Esophagus muscularis mucosa (tissue), 4 donors: Measurements from ENCODE around the gene SLC35E2B. TPM values are rescaled to one million over a fixed set of nuclear protein-coding genes. Genes with fewer than 3 reads are reported as not detected.
"Not testable (repeated sequence)": the region's sequence is repeated elsewhere in the genome, so short reads cannot be mapped to it uniquely, and the experiment has no call there.

Experiments
- DNase-seq: peaks from one replicate; pipeline ENCODE4 v3.0.0-alpha.2; 2017; ENCODE audit errors: extremely low spot score
- H3K27ac ChIP-seq, 4 donors: fragments of 200-600 bp; sonication (generic); replicated peaks in 1 of 4; 1 replicate in 3 of 4; 2 replicates in 1 of 4; pipeline ENCODE4 v1.5.1; 2016 to 2019; ENCODE audit warnings: mild to moderate bottlenecking in 1 of 4
- H3K27me3 ChIP-seq, 4 donors: fragments of 200-600 bp; sonication (generic); one replicate each; pipeline versions ENCODE4 v1.5.1 to v1.6.0; 2016 to 2019
- H3K36me3 ChIP-seq, 4 donors: fragments of 200-600 bp; sonication (generic); one replicate each; pipeline ENCODE4 v1.5.1; 2016 to 2019
- H3K4me1 ChIP-seq, 4 donors: fragments of 200-600 bp; sonication (generic); one replicate each; pipeline ENCODE4 v1.5.1; 2016 to 2019
- H3K4me3 ChIP-seq, 4 donors: fragments of 200-600 bp; sonication (generic); 1 replicate in 2 of 4; 2 replicates in 2 of 4; pipeline ENCODE4 v1.5.1; 2016 to 2019; ENCODE audit warnings: mild to moderate bottlenecking in 4 of 4, moderate library complexity in 1 of 4
- H3K9me3 ChIP-seq, 4 donors: fragments of 200-600 bp; sonication (generic); 1 replicate in 3 of 4; 2 replicates in 1 of 4; pipeline ENCODE4 v1.5.1; 2016 to 2019
- CTCF ChIP-seq, 3 experiments: fragments of 200-600 bp in 2 of 3; fragments of 450-650 bp in 1 of 3; sonication (generic) in 2 of 3; IDR thresholded peaks; one replicate each; pipeline ENCODE4 v1.5.1; 2017 to 2019; ENCODE audit warnings: antibody characterized with exemption in 3 of 3, mild to moderate bottlenecking in 2 of 3, moderate library complexity in 1 of 3
- EP300 ChIP-seq: sonication (generic); formaldehyde crosslinking; IDR thresholded peaks from one replicate; pipeline ENCODE4 v1.6.1; 2017; ENCODE audit warnings: antibody characterized with exemption
- POLR2A ChIP-seq: fragments of 450-650 bp; IDR thresholded peaks from one replicate; pipeline ENCODE4 v1.6.1; 2017; ENCODE audit warnings: antibody characterized with exemption, moderate library complexity, mild to moderate bottlenecking, low read depth
- POLR2AphosphoS5 ChIP-seq, 2 donors: sonication (generic); formaldehyde crosslinking; IDR thresholded peaks; one replicate each; pipeline ENCODE4 v1.6.1; 2017; ENCODE audit warnings: antibody characterized with exemption in 2 of 2
- WGBS: methylation state at CpG from one replicate; pipeline ENCODE4 v1.1.5; 2018; 5-methylcytosine and 5-hydroxymethylcytosine counted together
- intact Hi-C: fragments of 100-400 bp; cut with DNase I; formaldehyde crosslinking; loops from one replicate; pipeline ENCODE4 v1.15.1; 2023
- total RNA-seq, 4 donors: library from RNA; depleted of rRNA; stranded (reverse); fragments of >200 nt; gene quantifications; one replicate each; pipeline versions ENCODE4 v1.1.0 to v1.2.1, GENCODE V29; 2016

Gene SLC35E2B
- total RNA-seq, 4 donors from 2014 or later, result 25.7 to 65.0 (median 35.6) TPM

- peaks cover 0 to 12% (median 2%) of the 10 kb centered on the region in 4 donors for H3K4me1 ChIP-seq
- intact Hi-C loops, H3K9me3 ChIP-seq, DNase-seq, H3K27me3 ChIP-seq, H3K4me3 ChIP-seq: not testable (repeated sequence)
- H3K27ac ChIP-seq, result peak overlapping the region in 3 of 4 donors; percentile 11 to 57 (median 44)
- peaks cover 24 to 42% (median 29%) of the 10 kb centered on the region in 4 donors for H3K36me3 ChIP-seq
- WGBS, result 51% methylated on average over 5 of the region's 14 CpGs
Observed at GRCh38 chr1:1728308-1729005, 35.9 kb upstream of the SLC35E2B start.

- H3K4me3 ChIP-seq, intact Hi-C loops, DNase-seq, H3K27me3 ChIP-seq, H3K9me3 ChIP-seq: not testable (repeated sequence)
- H3K36me3 ChIP-seq, result peaks cover 13 to 29% (median 17%) of the 10 kb centered on the region in 4 donors
- H3K4me1 ChIP-seq, result peaks cover 0 to 12% (median 2%) of the 10 kb centered on the region in 4 donors
- 88% methylated on average over 10 of the region's 12 CpGs for WGBS
- H3K27ac ChIP-seq, result peak overlapping the region in 1 of 4 donors; percentile 34
Observed at GRCh38 chr1:1727131-1727651, 34.6 kb upstream of the SLC35E2B start.

- intact Hi-C loops, DNase-seq, H3K9me3 ChIP-seq, H3K27me3 ChIP-seq, H3K4me3 ChIP-seq: not testable (repeated sequence)
- H3K4me1 ChIP-seq, result peaks cover 0 to 16% (median 3%) of the 10 kb centered on the region in 4 donors
- peaks cover 9 to 22% (median 11%) of the 10 kb centered on the region in 4 donors for H3K36me3 ChIP-seq
- peak overlapping the region in 2 of 4 donors; percentile 10 to 27 for H3K27ac ChIP-seq
- 94% methylated on average over 17 of the region's 17 CpGs for WGBS
Observed at GRCh38 chr1:1726088-1726487, 33.5 kb upstream of the SLC35E2B start.

- H3K9me3 ChIP-seq, intact Hi-C loops, H3K27me3 ChIP-seq: not testable (repeated sequence)
- H3K4me1 ChIP-seq, result peaks cover 0 to 12% (median 3%) of the 10 kb centered on the region in 4 donors
- peak; percentile 99 for DNase-seq
- H3K27ac ChIP-seq, result peak within 1 kb of the TSS; percentile 84 to 92 (median 89)
- peaks cover 0 to 24% (median 20%) of the 10 kb centered on the region in 4 donors for H3K36me3 ChIP-seq
- TF ChIP-seq POLR2AphosphoS5 (IDR thresholded peaks at IDR 0.05) (peak; percentile 92 to 94), CTCF (IDR thresholded peaks at IDR 0.05) (peak; percentile 28 to 50 (median 30)), POLR2A (peak; percentile 51)
- H3K4me3 ChIP-seq, result peak within 1 kb of the TSS; percentile 62 to 78 (median 66)
- WGBS, result under 1% methylated on average over 20 of the region's 78 CpGs
Observed at GRCh38 chr1:1724035-1724864, 31.7 kb upstream of the SLC35E2B start, which contains the start of gene CDK11A. TSS of gene CDK11A (minus strand) at chr1:1724357. CDS start at chr1:1722818, 1,539 bp downstream.

- H3K9me3 ChIP-seq, result no peaks in the 10 kb centered on the region
- DNase-seq, result no peak
- H3K4me3 ChIP-seq, result no peak overlapping the region
- WGBS, result 74% methylated on average over 7 of the region's 7 CpGs
- H3K27ac ChIP-seq, result no peak overlapping the region
- no peaks in the 10 kb centered on the region for H3K27me3 ChIP-seq
- intact Hi-C loops, result no loop called here
- H3K4me1 ChIP-seq, result peaks cover 0 to 4% (median 3%) of the 10 kb centered on the region in 4 donors
- peaks cover 3 to 43% (median 33%) of the 10 kb centered on the region in 4 donors for H3K36me3 ChIP-seq
- no peak for TF ChIP-seq EP300
- no peak for TF ChIP-seq CTCF (IDR thresholded peaks at IDR 0.05)
- no peak for TF ChIP-seq POLR2A
- TF ChIP-seq POLR2AphosphoS5 (IDR thresholded peaks at IDR 0.05), result no peak
Observed at GRCh38 chr1:1721201-1721600, 28.6 kb upstream of the SLC35E2B start.

- peaks cover 10 to 47% (median 27%) of the 10 kb centered on the region in 4 donors for H3K36me3 ChIP-seq
- WGBS, result no CpG with 5 or more reads among the region's 18 CpGs
- DNase-seq, intact Hi-C loops, H3K9me3 ChIP-seq, H3K27ac ChIP-seq, H3K27me3 ChIP-seq, H3K4me3 ChIP-seq, H3K4me1 ChIP-seq: not testable (repeated sequence)
Observed at GRCh38 chr1:1715109-1715883, 22.7 kb upstream of the SLC35E2B start.

- H3K4me3 ChIP-seq, H3K27ac ChIP-seq, H3K4me1 ChIP-seq, intact Hi-C loops, H3K9me3 ChIP-seq, DNase-seq, H3K27me3 ChIP-seq: not testable (repeated sequence)
- no CpG with 5 or more reads among the region's 20 CpGs for WGBS
- peaks cover 17 to 44% (median 35%) of the 10 kb centered on the region in 4 donors for H3K36me3 ChIP-seq
Observed at GRCh38 chr1:1707897-1708296, 15.3 kb upstream of the SLC35E2B start.

- DNase-seq, H3K4me3 ChIP-seq, intact Hi-C loops, H3K27me3 ChIP-seq, H3K4me1 ChIP-seq, H3K27ac ChIP-seq, H3K9me3 ChIP-seq: not testable (repeated sequence)
- H3K36me3 ChIP-seq, result peaks cover 17 to 44% (median 35%) of the 10 kb centered on the region in 4 donors
- WGBS, result no CpG with 5 or more reads among the region's 23 CpGs
Observed at GRCh38 chr1:1707241-1707640, 14.6 kb upstream of the SLC35E2B start.

- intact Hi-C loops, H3K27ac ChIP-seq, H3K9me3 ChIP-seq, H3K4me3 ChIP-seq, H3K27me3 ChIP-seq, H3K4me1 ChIP-seq, DNase-seq: not testable (repeated sequence)
- WGBS, result no CpG with 5 or more reads among the region's 10 CpGs
- peaks cover 17 to 44% (median 35%) of the 10 kb centered on the region in 4 donors for H3K36me3 ChIP-seq
Observed at GRCh38 chr1:1705623-1706022, 13.0 kb upstream of the SLC35E2B start.
